ENCODE results near the gene C10orf71.

C10orf71 gene

DNA sequence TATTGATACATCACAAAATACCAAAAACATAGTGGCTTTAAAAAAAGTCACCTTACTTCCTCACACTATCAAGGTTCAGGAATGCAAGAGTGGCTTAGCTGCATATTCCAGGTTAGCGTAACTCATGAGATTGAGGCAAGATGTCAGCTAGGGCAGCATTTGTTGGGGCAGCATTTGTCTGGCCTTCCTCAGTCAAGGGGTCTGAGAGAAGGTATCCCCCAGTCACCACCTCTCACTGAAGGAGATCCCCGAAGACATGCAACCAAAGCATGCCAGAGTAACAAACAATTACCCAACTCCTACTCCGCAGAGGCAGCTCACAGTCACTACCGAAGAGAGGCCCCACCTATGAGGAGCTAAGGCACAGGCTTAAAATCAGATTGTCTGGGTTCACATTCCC lies 48.4 kb downstream of the C10orf71 start:
- DNase-seq = no peak

DNA sequence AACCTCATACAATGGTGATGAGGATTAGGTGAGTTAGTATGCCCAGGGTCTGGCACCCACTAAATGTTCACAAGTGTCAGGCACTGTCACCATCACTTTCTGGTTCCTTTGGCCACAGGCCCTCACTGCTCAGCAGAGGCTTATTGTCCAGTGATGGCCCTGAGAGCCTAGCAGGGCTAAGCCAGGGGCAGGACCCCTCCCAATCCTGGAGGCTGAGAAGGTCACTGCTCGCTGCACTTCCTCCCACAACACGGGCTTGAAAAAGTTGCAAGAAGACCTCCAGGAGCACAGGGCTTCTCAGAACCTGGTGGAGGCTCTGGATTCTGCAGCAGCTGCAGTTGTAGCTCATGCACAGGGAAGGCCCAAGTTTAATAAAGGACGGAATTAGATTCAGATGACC lies 48.9 kb downstream of the C10orf71 start:
- no peak for DNase-seq

- no peak for DNase-seq
Observed at GRCh38 chr10:49348593-49348992, 49.6 kb downstream of the C10orf71 start.

DNA sequence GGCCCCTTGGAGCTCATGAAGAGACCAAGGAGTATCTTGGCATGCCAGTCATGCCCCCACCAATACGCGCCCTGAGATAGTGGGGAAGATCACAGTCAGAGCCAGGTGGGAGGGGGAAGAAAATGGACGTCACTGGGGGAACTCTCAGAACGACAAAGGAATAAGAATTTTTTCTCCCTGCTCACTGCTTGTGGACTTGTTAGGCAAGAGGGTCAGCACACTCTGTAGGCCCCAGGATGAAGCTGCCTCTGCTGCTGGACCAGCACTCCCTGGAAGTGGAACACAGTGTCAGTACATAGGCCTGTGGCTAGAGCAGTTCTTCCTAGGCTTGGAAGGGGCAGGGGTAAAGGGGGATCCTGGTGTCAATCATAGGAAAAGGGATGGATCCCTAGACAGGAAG lies 50.4 kb downstream of the C10orf71 start:
- DNase-seq = no peak

GRCh38 chr10:49350138-49350537 lies 51.2 kb downstream of the C10orf71 start:
- DNase-seq = no peak

GRCh38 chr10:49350846-49351532 lies 52.0 kb downstream of the C10orf71 start:
- no peak for DNase-seq

- no peak for DNase-seq
Observed at GRCh38 chr10:49351669-49352068, 52.7 kb downstream of the C10orf71 start.

DNA sequence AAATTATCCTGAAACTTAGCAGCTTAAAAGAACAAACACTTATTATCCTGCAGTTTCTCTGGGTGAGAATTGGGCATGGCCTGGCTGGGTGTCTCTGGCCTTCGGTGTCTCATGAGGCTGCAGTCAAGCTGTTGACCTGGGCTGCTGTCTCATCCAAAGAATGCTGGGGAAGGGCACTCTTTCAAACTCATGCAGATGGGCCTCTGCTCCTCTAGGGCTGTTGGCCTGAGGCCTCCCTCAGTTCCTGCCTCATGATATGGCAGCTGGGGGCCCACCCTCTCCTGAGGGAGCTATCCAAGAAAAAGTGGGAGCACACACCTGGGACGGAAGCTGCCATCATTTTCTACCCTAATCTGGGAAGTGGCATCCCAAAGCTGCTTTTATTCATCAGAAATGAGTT lies 53.4 kb downstream of the C10orf71 start:
- DNase-seq = no peak

- no peak for DNase-seq
Observed at GRCh38 chr10:49353026-49353894, 54.3 kb downstream of the C10orf71 start.

DNA sequence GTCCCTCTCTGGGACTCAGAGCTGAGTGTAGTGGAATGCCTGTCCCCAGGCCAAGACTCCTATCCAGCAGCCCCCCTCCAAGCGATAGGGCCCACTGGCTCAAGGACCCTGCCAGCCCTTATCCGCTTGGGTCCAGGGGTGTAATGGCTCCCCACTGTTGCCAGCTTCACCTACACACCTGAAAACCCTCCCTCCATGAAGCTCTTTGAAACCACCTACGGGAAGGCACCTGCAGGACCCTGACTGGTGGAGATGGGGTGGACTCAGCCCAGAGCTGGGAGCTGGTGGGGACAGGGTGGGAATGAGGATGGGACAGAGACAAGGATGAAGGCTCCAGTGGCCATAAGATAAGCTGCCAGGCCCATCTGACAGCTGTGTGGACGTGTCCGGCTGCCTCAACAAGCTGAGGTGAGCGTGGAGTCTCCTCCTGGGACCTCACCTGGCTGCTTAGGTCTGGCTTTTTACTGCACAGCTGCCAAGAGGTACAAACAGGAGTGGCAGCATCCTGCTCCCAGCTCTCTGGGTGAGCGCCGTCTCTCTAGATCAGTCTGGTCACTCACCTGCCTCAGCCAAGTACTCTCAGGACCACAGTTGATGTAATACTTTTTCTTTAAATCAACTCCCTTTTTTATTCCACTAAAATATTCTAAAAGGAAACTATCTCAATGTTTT lies 55.1 kb downstream of the C10orf71 start:
- no peak for DNase-seq

GRCh38 chr10:49354593-49354992 lies 55.6 kb downstream of the C10orf71 start:
- DNase-seq = no peak

DNA sequence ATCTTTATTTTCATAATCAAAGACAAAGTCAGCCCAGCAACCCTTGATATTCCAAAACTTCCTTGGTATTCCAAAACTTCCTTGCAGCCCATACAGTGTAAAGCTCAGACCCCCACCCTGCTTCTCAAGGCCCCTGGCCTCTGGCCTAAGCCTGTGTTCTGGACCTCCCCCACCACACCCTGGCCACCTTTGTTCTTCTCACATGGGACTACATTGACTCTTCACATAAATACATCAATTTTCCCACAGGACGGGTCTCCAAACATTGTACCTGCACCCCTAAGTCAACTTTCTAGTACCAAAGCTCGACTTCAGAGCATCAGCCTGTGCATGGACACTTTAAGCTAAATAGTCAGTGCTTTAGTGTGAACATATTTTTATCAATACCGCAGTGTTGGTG lies 56.3 kb downstream of the C10orf71 start:
- DNase-seq = no peak

- DNase-seq = no peak
Observed at GRCh38 chr10:49356181-49356580, 57.2 kb downstream of the C10orf71 start.

DNA sequence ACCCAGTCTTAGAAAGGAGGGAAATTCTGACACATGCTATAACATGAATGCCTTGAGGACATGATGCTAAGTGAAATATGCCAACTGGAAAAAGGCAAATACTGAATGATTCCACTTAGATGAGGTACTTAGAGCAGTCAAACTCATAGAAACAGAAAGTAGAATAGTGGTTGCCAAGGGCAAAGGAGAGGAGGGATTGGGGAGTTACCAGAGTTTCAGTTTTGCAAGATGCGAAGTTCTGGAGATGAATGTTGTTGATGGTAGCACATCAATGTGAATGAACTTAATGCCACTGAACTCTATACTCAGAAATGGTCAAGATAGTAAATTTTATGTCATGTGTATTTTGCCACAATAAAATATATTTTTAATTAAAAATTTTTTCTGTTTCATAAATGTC lies 58.0 kb downstream of the C10orf71 start:
- DNase-seq = no peak

DNA sequence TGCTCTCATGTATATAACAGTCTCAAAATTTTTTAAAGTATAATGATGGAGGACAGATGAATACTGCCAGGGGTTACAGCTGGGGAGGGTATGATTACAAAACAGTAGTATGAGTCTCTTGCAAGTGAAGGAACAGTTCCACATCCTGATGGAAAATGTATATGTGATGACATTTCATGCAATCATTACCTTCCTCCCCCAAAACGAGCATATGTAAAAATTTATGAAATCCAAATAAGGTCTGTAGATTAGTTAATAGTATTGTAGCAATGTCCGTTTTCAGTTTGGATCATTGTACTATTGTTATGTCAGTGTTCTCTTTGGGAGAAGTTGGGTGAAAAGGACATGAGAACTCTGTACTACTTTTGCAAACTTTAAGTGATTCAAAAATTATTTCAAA lies 58.9 kb downstream of the C10orf71 start:
- DNase-seq = no peak

DNA sequence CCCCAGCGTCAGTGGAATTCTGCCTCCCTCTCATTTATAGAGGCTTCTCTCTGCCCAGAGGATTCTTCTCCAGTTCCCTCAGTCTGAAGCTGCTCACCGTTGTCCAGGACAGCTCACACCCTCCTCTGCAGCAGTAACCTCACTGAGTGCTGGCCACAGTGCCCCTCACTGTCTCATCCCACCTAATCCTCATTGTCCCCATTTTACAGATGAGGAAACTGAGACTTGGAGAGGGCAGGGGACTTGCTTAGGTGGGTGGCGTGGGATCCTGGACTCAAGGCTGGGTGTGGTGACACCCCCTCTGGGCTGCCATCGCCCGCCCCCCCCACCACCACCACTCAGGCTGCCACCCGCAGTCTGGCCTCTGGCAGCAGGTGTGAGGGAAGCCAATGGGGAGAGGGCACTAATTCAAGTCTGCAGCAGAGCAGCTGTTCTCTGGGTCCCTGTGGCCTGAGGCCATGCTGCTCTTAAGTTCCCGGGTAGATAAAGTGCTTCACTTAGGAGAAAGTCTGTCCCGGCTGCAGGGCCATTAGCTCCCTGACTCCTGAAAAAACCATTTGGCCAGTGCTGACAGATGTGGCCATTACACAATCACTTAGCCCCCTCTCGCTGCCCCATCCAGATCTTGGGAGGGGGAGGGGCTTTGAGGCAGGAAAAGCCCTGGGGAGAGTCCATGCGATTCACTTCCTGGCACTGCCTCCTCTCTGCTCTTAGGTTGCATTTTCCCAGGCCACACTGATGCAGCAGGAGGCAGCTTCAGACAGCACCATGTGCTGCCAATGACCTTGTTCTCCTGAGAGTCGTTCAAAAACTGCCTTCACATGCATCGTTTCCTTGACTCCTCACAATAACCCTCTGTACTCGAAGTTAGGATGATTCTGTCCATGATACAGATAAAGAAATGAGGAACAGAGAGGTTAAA lies 60.6 kb downstream of the C10orf71 start:
- no peak for DNase-seq

DNA sequence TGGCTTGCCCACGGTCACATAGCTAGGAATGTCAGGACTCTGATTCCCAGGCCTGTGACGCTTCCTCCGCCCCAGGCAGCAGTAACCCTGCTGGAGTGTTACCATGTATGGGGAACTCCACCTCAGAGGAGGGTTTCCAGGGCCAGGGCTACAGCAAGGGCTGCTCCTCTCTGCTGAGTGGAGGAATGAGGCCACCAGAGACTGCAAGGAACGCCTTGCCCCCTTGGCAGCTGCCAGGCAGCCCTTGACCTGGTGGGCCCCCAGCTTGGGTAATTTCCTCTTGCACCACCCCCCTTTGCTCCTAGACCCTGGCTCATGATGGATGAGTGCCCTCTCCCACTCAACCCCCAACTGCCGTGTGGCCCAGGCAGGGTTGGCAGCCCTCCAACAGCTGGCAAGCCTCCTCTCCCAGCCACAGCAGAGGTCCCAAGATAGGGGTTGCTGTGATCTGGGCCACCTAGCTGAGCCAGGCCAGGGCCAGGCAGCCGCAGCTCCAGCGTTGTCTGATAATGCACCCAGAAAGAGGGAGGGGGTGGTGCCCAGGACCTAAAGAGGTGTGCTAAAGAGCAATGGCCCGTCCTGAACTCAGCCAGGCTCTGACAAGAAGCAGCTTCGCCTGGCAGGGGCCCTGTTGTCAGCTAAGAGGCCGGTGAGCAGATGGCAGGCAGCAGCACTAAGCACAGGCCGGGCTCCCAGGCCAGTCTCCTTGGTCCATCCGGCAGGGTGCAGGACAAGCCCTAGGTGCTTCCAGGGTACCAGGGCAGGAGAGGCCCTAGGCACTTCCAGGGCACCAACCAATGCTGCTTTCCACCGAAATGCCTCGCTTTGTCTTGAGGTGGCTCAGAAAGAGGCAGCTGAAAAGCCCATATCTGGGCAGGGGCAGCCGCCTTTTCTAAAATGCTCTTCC lies 61.6 kb downstream of the C10orf71 start:
- peak in 1 of 14 donors; percentile 13 for DNase-seq

- DNase-seq = no peak
Observed at GRCh38 chr10:49361178-49361554, 62.2 kb downstream of the C10orf71 start.

GRCh38 chr10:49361735-49362568 lies 63.0 kb downstream of the C10orf71 start:
- DNase-seq = no peak

DNA sequence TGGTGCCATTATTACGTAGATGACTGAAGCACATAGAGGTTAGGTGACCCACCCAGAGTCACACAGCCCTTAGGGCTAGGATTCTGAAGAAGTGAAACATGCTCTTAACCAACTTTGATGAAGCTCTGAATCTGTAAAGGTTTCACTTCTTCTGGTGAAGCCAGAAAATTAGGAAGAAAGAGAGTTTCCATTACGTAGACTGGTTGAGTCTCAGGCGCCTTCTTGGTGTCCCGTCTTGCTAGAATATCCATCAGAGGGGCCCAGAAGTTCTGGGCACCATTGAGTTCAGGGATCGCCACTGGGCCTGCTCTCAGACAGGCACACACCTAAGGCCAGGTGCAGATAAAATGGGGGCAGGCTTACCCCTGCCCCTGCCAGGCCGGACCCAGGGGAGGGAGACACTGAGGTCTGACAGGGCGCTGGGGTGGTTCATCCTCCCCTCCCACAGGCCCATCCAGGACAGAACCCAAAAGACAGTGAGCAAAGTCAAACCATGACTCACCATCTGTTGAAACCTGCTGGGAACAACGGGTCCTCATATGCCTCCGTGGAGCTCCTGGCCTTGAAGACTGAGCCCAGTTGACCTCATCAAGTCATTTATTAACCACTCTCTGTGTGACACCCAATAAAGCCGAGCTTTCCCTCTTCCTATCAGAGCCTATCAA lies 63.8 kb downstream of the C10orf71 start:
- DNase-seq = no peak

Data from C1 segment of cervical spinal cord (tissue), 14 donors.